ENCODE data around the gene PPP1R13L.

The PPP1R13L gene

GRCh38 chr19:45364696-45365095 is 40.2 kb downstream of the PPP1R13L start:
- DNase-seq (ENCODE audit: low read depth): no peak

- no peak for DNase-seq (ENCODE audit: low read depth)
Observed at GRCh38 chr19:45363861-45364459, 40.9 kb downstream of the PPP1R13L start.

- no peak for DNase-seq (ENCODE audit: low read depth)
Observed at GRCh38 chr19:45362291-45362690, 42.6 kb downstream of the PPP1R13L start.

GRCh38 chr19:45361608-45362007 is 43.3 kb downstream of the PPP1R13L start:
- no peak for DNase-seq (ENCODE audit: low read depth)

GRCh38 chr19:45358213-45358792 is 46.6 kb downstream of the PPP1R13L start:
- no peak for DNase-seq (ENCODE audit: low read depth)

- no peak for DNase-seq (ENCODE audit: low read depth)
Observed at GRCh38 chr19:45357445-45357783, 47.5 kb downstream of the PPP1R13L start.

- DNase-seq (ENCODE audit: low read depth): no peak
Observed at GRCh38 chr19:45356760-45357444, 48.0 kb downstream of the PPP1R13L start.

GRCh38 chr19:45355910-45356309 is 49.0 kb downstream of the PPP1R13L start:
- DNase-seq (ENCODE audit: low read depth): no peak

GRCh38 chr19:45355402-45355801 is 49.5 kb downstream of the PPP1R13L start:
- no peak for DNase-seq (ENCODE audit: low read depth)

- no peak for DNase-seq (ENCODE audit: low read depth)
Observed at GRCh38 chr19:45354241-45354842, 50.5 kb downstream of the PPP1R13L start.

- no peak for DNase-seq (ENCODE audit: low read depth)
Observed at GRCh38 chr19:45352914-45353796, 51.7 kb downstream of the PPP1R13L start.

- no peak for DNase-seq (ENCODE audit: low read depth)
Observed at GRCh38 chr19:45352471-45352870, 52.4 kb downstream of the PPP1R13L start.

GRCh38 chr19:45352062-45352461 is 52.8 kb downstream of the PPP1R13L start:
- no peak for DNase-seq (ENCODE audit: low read depth)

- DNase-seq (ENCODE audit: low read depth): no peak
Observed at GRCh38 chr19:45351401-45351952, 53.4 kb downstream of the PPP1R13L start.

GRCh38 chr19:45350477-45351058 is 54.3 kb downstream of the PPP1R13L start:
- no peak for DNase-seq (ENCODE audit: low read depth)

GRCh38 chr19:45349430-45349941 is 55.4 kb downstream of the PPP1R13L start:
- DNase-seq (ENCODE audit: low read depth): no peak

GRCh38 chr19:45349126-45349415 is 55.8 kb downstream of the PPP1R13L start:
- DNase-seq (ENCODE audit: low read depth): no peak

- no peak for DNase-seq (ENCODE audit: low read depth)
Observed at GRCh38 chr19:45348367-45349125, 56.3 kb downstream of the PPP1R13L start.

- no peak for DNase-seq (ENCODE audit: low read depth)
Observed at GRCh38 chr19:45347570-45348366, 57.1 kb downstream of the PPP1R13L start.

- DNase-seq (ENCODE audit: low read depth): no peak
Observed at GRCh38 chr19:45346449-45346848, 58.4 kb downstream of the PPP1R13L start.

Data from fibroblast of the conjunctiva (primary cell).